Neural progenitor cell (in vitro differentiated cells): ENCODE results near the gene SCAPER. TPM values are rescaled to one million over a fixed set of nuclear protein-coding genes. Genes with fewer than 3 reads are reported as not detected.
"Not testable (repeated sequence)": the region's sequence is repeated elsewhere in the genome, so short reads cannot be mapped to it uniquely, and the experiment has no call there.

ENCODE experiments used
- DNase-seq: peaks from one replicate; pipeline ENCODE4 v3.0.0-alpha.2; 2016; ENCODE audit warnings: low spot score
- H2AFZ ChIP-seq: fragments of 200-600 bp; sonication (generic); replicated peaks from 2 replicates; pipeline ENCODE4 v1.6.1; 2016; ENCODE audit warnings: antibody characterized with exemption
- H3F3A ChIP-seq: fragments of 200-600 bp; sonication (generic); 2 replicates; pipeline ENCODE4 v1.6.1; 2016; ENCODE audit warnings: antibody characterized with exemption, low read depth
- H3K27ac ChIP-seq: fragments of 200-600 bp; sonication (generic); 2 replicates; pipeline ENCODE4 v1.5.1; 2016; ENCODE audit warnings: mild to moderate bottlenecking
- H3K27me3 ChIP-seq: fragments of 200-600 bp; sonication (generic); 2 replicates; pipeline ENCODE4 v1.6.1; 2016; ENCODE audit warnings: mild to moderate bottlenecking, moderate library complexity
- H3K36me3 ChIP-seq: fragments of 200-600 bp; sonication (generic); 2 replicates; pipeline ENCODE4 v1.5.1; 2016
- H3K4me1 ChIP-seq: fragments of 200-600 bp; sonication (generic); 2 replicates; pipeline ENCODE4 v1.6.1; 2016; ENCODE audit warnings: mixed run types
- H3K4me2 ChIP-seq: fragments of 200-600 bp; sonication (generic); 2 replicates; pipeline ENCODE4 v1.6.1; 2016
- H3K4me3 ChIP-seq: fragments of 200-600 bp; sonication (generic); 2 replicates; pipeline ENCODE4 v1.5.1; 2016
- H3K79me2 ChIP-seq: fragments of 200-600 bp; sonication (generic); 2 replicates; pipeline ENCODE4 v1.6.1; 2016; ENCODE audit warnings: low read depth
- H3K9ac ChIP-seq: fragments of 200-600 bp; sonication (generic); 2 replicates; pipeline ENCODE4 v1.6.1; 2016
- H3K9me3 ChIP-seq: fragments of 200-600 bp; sonication (generic); 2 replicates; pipeline ENCODE4 v1.5.1; 2016; ENCODE audit warnings: low read depth
- H4K20me1 ChIP-seq: fragments of 200-600 bp; sonication (generic); 2 replicates; pipeline ENCODE4 v1.6.1; 2016; ENCODE audit warnings: low read depth
- H3K27ac Mint-ChIP-seq: 3 replicates; pipeline ENCODE4 v1.8.0; 2021; ENCODE audit warnings: mixed read lengths
- H3K27me3 Mint-ChIP-seq: 2 replicates; pipeline ENCODE4 v1.8.0; 2022; ENCODE audit warnings: low read depth, mild to moderate bottlenecking, inconsistent platforms, moderate library complexity, mixed read lengths; ENCODE audit not compliant: insufficient read depth
- H3K36me3 Mint-ChIP-seq: 3 replicates; pipeline ENCODE4 v1.8.0; 2021; ENCODE audit warnings: mixed read lengths
- H3K4me1 Mint-ChIP-seq: 3 replicates; pipeline ENCODE4 v1.8.0; 2021; ENCODE audit warnings: mixed read lengths
- H3K4me3 Mint-ChIP-seq: 3 replicates; pipeline ENCODE4 v1.8.0; 2021; ENCODE audit warnings: mild to moderate bottlenecking, moderate library complexity, mixed read lengths
- H3K9me3 Mint-ChIP-seq: 3 replicates; pipeline ENCODE4 v1.8.0; 2020; ENCODE audit warnings: mixed read lengths
- EZH2 ChIP-seq: fragments of 200-600 bp; sonication (generic); IDR thresholded peaks from 2 replicates; pipeline ENCODE4 v1.6.1; 2017; ENCODE audit warnings: antibody characterized with exemption, mild to moderate bottlenecking, moderate library complexity
- EZH2phosphoT487 ChIP-seq: fragments of 200-600 bp; sonication (generic); IDR thresholded peaks from 2 replicates; pipeline ENCODE4 v1.6.1; 2017; ENCODE audit warnings: antibody characterized with exemption
- total RNA-seq: library from RNA; depleted of rRNA; stranded (reverse); fragments of >200 nt; gene quantifications from 2 replicates; pipeline ENCODE4 v1.2.3, GENCODE V29; 2015; ENCODE audit warnings: low replicate concordance
- TF ChIP-seq, protein P1 (sequence below): fragments of 200-600 bp; sonication (generic); IDR thresholded peaks from 2 replicates; pipeline ENCODE4 v1.5.1; 2017; ENCODE audit warnings: antibody characterized with exemption, mild to moderate bottlenecking

Gene SCAPER
- total RNA-seq, 1 donor from 2014 or later: 20.4 TPM

- DNase-seq: no peak
Measured at GRCh38 chr15:76432604-76433003, 472.5 kb downstream of the SCAPER start.

GRCh38 chr15:76431971-76432370, 473.2 kb downstream of the SCAPER start:
- H3K9me3 Mint-ChIP-seq: peaks cover under 1% of the 10 kb centered on the region
- Histone ChIP-seq H3K9me3 (peaks cover 3% of the 10 kb centered on the region), H3K36me3 (no peaks in the 10 kb centered on the region), H3K4me3 (no peak overlapping the region), H3F3A (peaks cover 10% of the 10 kb centered on the region), H3K27ac (no peak overlapping the region), H3K27me3 (no peaks in the 10 kb centered on the region), H2AFZ (no peak overlapping the region), H3K4me2 (peak overlapping the region; percentile 52), H3K4me1 (peaks cover 28% of the 10 kb centered on the region), H3K79me2 (no peaks in the 10 kb centered on the region), H4K20me1 (peaks cover 3% of the 10 kb centered on the region), H3K9ac (no peak overlapping the region)
- TF ChIP-seq EZH2 (no peak), EZH2phosphoT487 (no peak)
- TF ChIP-seq, protein P1, sequence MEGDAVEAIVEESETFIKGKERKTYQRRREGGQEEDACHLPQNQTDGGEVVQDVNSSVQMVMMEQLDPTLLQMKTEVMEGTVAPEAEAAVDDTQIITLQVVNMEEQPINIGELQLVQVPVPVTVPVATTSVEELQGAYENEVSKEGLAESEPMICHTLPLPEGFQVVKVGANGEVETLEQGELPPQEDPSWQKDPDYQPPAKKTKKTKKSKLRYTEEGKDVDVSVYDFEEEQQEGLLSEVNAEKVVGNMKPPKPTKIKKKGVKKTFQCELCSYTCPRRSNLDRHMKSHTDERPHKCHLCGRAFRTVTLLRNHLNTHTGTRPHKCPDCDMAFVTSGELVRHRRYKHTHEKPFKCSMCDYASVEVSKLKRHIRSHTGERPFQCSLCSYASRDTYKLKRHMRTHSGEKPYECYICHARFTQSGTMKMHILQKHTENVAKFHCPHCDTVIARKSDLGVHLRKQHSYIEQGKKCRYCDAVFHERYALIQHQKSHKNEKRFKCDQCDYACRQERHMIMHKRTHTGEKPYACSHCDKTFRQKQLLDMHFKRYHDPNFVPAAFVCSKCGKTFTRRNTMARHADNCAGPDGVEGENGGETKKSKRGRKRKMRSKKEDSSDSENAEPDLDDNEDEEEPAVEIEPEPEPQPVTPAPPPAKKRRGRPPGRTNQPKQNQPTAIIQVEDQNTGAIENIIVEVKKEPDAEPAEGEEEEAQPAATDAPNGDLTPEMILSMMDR: no peak
- H3K27me3 Mint-ChIP-seq: peaks cover 3% of the 10 kb centered on the region
- peaks cover 25% of the 10 kb centered on the region for H3K4me1 Mint-ChIP-seq
- peak overlapping the region; percentile 5 for H3K4me3 Mint-ChIP-seq
- DNase-seq: peak; percentile 89
- peak overlapping the region; percentile 47 for H3K27ac Mint-ChIP-seq
- H3K36me3 Mint-ChIP-seq: peaks cover 6% of the 10 kb centered on the region

More at GRCh38 chr15:76432604-76433003, 472.5 kb downstream of the SCAPER start:
- Histone ChIP-seq H3K9me3 (no peaks in the 10 kb centered on the region), H3K36me3 (no peaks in the 10 kb centered on the region), H3K4me2 (peak overlapping the region; percentile 52), H3K9ac (no peak overlapping the region), H3K27ac (no peak overlapping the region), H3K4me1 (peaks cover 28% of the 10 kb centered on the region), H3F3A (peaks cover 10% of the 10 kb centered on the region), H2AFZ (no peak overlapping the region), H4K20me1 (peaks cover 3% of the 10 kb centered on the region), H3K4me3 (no peak overlapping the region), H3K79me2 (no peaks in the 10 kb centered on the region), H3K27me3 (no peaks in the 10 kb centered on the region)
- H3K4me1 Mint-ChIP-seq: peaks cover 25% of the 10 kb centered on the region
- H3K27ac Mint-ChIP-seq: peak overlapping the region; percentile 47
- no peak overlapping the region for H3K4me3 Mint-ChIP-seq
- peaks cover 3% of the 10 kb centered on the region for H3K36me3 Mint-ChIP-seq
- TF ChIP-seq EZH2: no peak
- TF ChIP-seq, protein P1: no peak
- TF ChIP-seq EZH2phosphoT487: no peak
- H3K9me3 Mint-ChIP-seq: no peaks in the 10 kb centered on the region
- H3K27me3 Mint-ChIP-seq: peaks cover 3% of the 10 kb centered on the region

- not testable (repeated sequence) for H2AFZ ChIP-seq, H3K4me3 ChIP-seq, H3K27me3 ChIP-seq, H3K4me3 Mint-ChIP-seq, H3K36me3 Mint-ChIP-seq, H3K79me2 ChIP-seq, H3K9me3 Mint-ChIP-seq, H3K36me3 ChIP-seq, DNase-seq, H3K9ac ChIP-seq, H3K27ac ChIP-seq, H3K9me3 ChIP-seq, H4K20me1 ChIP-seq, H3K4me2 ChIP-seq, H3K27me3 Mint-ChIP-seq
- Histone ChIP-seq H3K4me1 (peaks cover 28% of the 10 kb centered on the region), H3F3A (peaks cover 10% of the 10 kb centered on the region)
- peaks cover 25% of the 10 kb centered on the region for H3K4me1 Mint-ChIP-seq
- H3K27ac Mint-ChIP-seq: peak overlapping the region; percentile 6
Measured at GRCh38 chr15:76430711-76431110, 474.4 kb downstream of the SCAPER start.

DNA sequence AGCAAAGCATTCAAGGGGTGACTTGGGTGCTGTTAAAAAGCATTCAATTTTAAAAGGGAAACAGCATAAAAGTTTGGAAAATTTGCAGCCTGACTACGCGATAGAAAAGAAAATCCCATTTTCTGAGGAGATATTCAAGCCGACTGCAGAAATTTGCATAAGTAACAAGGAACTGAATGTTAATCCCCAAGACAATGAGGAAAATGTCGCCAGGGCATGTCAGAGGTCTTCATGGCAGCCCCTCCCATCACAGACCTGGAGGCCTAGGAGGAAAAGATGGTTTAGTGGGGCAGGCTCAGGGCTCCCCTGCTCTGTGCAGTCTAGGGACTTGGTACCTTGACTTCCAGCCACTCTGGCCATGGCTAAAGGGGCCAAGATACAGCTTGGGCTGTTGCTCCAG, 475.5 kb downstream of the SCAPER start:
- H3K27me3 ChIP-seq: no peaks in the 10 kb centered on the region
- peaks cover 28% of the 10 kb centered on the region for H3K4me1 ChIP-seq
- no peaks in the 10 kb centered on the region for H3K79me2 ChIP-seq
- no peak overlapping the region for H3K9ac ChIP-seq
- TF ChIP-seq EZH2phosphoT487 (no peak), EZH2 (no peak)
- TF ChIP-seq, protein P1: no peak
- no peak overlapping the region for H3K4me3 Mint-ChIP-seq
- H3K36me3 Mint-ChIP-seq: peaks cover 9% of the 10 kb centered on the region
- H3K9me3 ChIP-seq: peaks cover 7% of the 10 kb centered on the region
- peaks cover 13% of the 10 kb centered on the region for H3K9me3 Mint-ChIP-seq
- no peak overlapping the region for H3K27ac Mint-ChIP-seq
- H2AFZ ChIP-seq: no peak overlapping the region
- H3K4me1 Mint-ChIP-seq: peaks cover 25% of the 10 kb centered on the region
- peak; percentile 48 for DNase-seq
- H3F3A ChIP-seq: peaks cover 10% of the 10 kb centered on the region
- H3K4me2 ChIP-seq: peak overlapping the region; percentile 5
- no peaks in the 10 kb centered on the region for H3K36me3 ChIP-seq
- H3K4me3 ChIP-seq: no peak overlapping the region
- H3K27me3 Mint-ChIP-seq: peaks cover 3% of the 10 kb centered on the region
- H3K27ac ChIP-seq: peak overlapping the region; percentile 62
- peaks cover 3% of the 10 kb centered on the region for H4K20me1 ChIP-seq
